Neural cell (in vitro differentiated cells): Measurements from ENCODE around the gene IRF8. TPM values are rescaled to one million over a fixed set of nuclear protein-coding genes. Genes with fewer than 3 reads are reported as not detected.

Experiments used
- H2AFZ ChIP-seq: fragments of 200-600, 300-800 bp; sonication (generic), shearing (Covaris generic); 2 replicates; pipeline ENCODE4 v1.6.0; 2014; ENCODE audit warnings: low read depth, mild to moderate bottlenecking, antibody characterized with exemption, low read length, moderate library complexity
- H3F3A ChIP-seq: fragments of 200-600 bp; shearing (Covaris generic); 2 replicates; pipeline ENCODE4 v1.6.1; 2016; ENCODE audit warnings: mild to moderate bottlenecking, moderate library complexity, mixed read lengths, antibody characterized with exemption, low read length; ENCODE audit not compliant: insufficient read depth, poor library complexity, severe bottlenecking
- H3K27ac ChIP-seq: fragments of 200-600, 300-800 bp; sonication (generic), shearing (Covaris generic); 2 replicates; pipeline ENCODE4 v1.5.1; 2014; ENCODE audit warnings: mild to moderate bottlenecking, low read length, moderate library complexity
- H3K27me3 ChIP-seq: fragments of 300-800, 200-600 bp; sonication (generic), shearing (Covaris generic); 2 replicates; pipeline ENCODE4 v1.6.0; 2014; ENCODE audit warnings: mild to moderate bottlenecking, low read depth, low read length, moderate library complexity; ENCODE audit not compliant: insufficient read depth
- H3K36me3 ChIP-seq: fragments of 300-800, 200-600 bp; sonication (generic), shearing (Covaris generic); 2 replicates; pipeline ENCODE4 v1.5.1; 2014; ENCODE audit warnings: mild to moderate bottlenecking, antibody characterized with exemption, low read length, moderate library complexity; ENCODE audit not compliant: insufficient read depth
- H3K4me2 ChIP-seq: fragments of 300-800, 200-600 bp; sonication (generic), shearing (Covaris generic); 2 replicates; pipeline ENCODE4 v1.6.0; 2014; ENCODE audit warnings: mild to moderate bottlenecking, low read length
- H3K4me3 ChIP-seq: fragments of 300-800, 200-600 bp; sonication (generic), shearing (Covaris generic); 2 replicates; pipeline ENCODE4 v1.5.1; 2014; ENCODE audit warnings: mild to moderate bottlenecking, low read length, moderate library complexity
- H3K79me2 ChIP-seq: fragments of 200-600 bp; shearing (Covaris generic); replicated peaks from 2 replicates; pipeline ENCODE4 v1.6.0; 2014; ENCODE audit warnings: mild to moderate bottlenecking, low read length, moderate library complexity; ENCODE audit not compliant: insufficient read depth
- H3K9ac ChIP-seq: fragments of 300-800, 200-600 bp; sonication (generic), shearing (Covaris generic); 2 replicates; pipeline ENCODE4 v1.6.1; 2016; ENCODE audit warnings: mild to moderate bottlenecking, low read length, mixed read lengths
- H3K9me2 ChIP-seq: fragments of 200-600 bp; shearing (Covaris generic); 2 replicates; pipeline ENCODE4 v1.6.1; 2016; ENCODE audit warnings: mild to moderate bottlenecking, low read length, mixed read lengths; ENCODE audit not compliant: insufficient read depth
- H3K9me3 ChIP-seq: fragments of 200-600, 300-800 bp; sonication (generic), shearing (Covaris generic); 2 replicates; pipeline ENCODE4 v1.6.1; 2016; ENCODE audit warnings: mild to moderate bottlenecking, mixed run types, low read length, moderate library complexity, mixed read lengths
- H4K20me1 ChIP-seq: fragments of 200-600 bp; shearing (Covaris generic); 2 replicates; pipeline ENCODE4 v1.6.1; 2016; ENCODE audit warnings: mild to moderate bottlenecking, mixed run types; ENCODE audit not compliant: insufficient read depth
- EP300 ChIP-seq: fragments of 450-650 bp; conservative IDR thresholded peaks from 2 replicates; pipeline ENCODE4 v1.6.1; 2014; ENCODE audit warnings: antibody characterized with exemption, mild to moderate bottlenecking, moderate library complexity; ENCODE audit not compliant: poor library complexity, severe bottlenecking
- EZH2 ChIP-seq: fragments of 200-600, 300-800 bp; shearing (Covaris generic), sonication (generic); IDR thresholded peaks from 2 replicates; pipeline ENCODE4 v1.6.1; 2014; ENCODE audit warnings: antibody characterized with exemption, low read length, borderline replicate concordance, mild to moderate bottlenecking; ENCODE audit not compliant: insufficient read depth, poor library complexity, severe bottlenecking
- MXI1 ChIP-seq: fragments of 450-650 bp; conservative IDR thresholded peaks from 2 replicates; pipeline ENCODE4 v1.6.1; 2014; ENCODE audit warnings: antibody characterized with exemption, mild to moderate bottlenecking; ENCODE audit not compliant: poor library complexity, severe bottlenecking
- POLR2AphosphoS5 ChIP-seq: IDR thresholded peaks from 2 replicates; pipeline ENCODE4 v1.6.1; 2012
- RAD21 ChIP-seq: fragments of 450-650 bp; conservative IDR thresholded peaks from 2 replicates; pipeline ENCODE4 v1.6.1; 2014; ENCODE audit warnings: antibody characterized with exemption, mild to moderate bottlenecking, moderate library complexity
- SMC3 ChIP-seq: fragments of 450-650 bp; conservative IDR thresholded peaks from 2 replicates; pipeline ENCODE4 v1.6.1; 2014; ENCODE audit warnings: antibody characterized with exemption, mild to moderate bottlenecking, moderate library complexity; ENCODE audit not compliant: poor library complexity
- TAF1 ChIP-seq: IDR thresholded peaks from 2 replicates; pipeline ENCODE4 v1.6.1; 2012; ENCODE audit warnings: low read depth
- polyA plus RNA-seq: library from polyadenylated mRNA; depleted of rRNA; stranded (reverse); fragments of >200 nt; gene quantifications from 2 replicates; pipeline ENCODE4 v1.2.3, GENCODE V29; 2014
- TF ChIP-seq, protein P1 (sequence below): fragments of 450-650 bp; IDR thresholded peaks from 2 replicates; pipeline ENCODE4 v1.5.1; 2014; ENCODE audit warnings: antibody characterized with exemption, mild to moderate bottlenecking, moderate library complexity; ENCODE audit not compliant: poor library complexity, severe bottlenecking
- TF ChIP-seq, protein P2 (sequence below): IDR thresholded peaks from 2 replicates; pipeline ENCODE4 v1.6.1; 2012; ENCODE audit warnings: borderline replicate concordance

IRF8 gene
- polyA plus RNA-seq, 1 donor from 2014 or later, result not detected

DNA sequence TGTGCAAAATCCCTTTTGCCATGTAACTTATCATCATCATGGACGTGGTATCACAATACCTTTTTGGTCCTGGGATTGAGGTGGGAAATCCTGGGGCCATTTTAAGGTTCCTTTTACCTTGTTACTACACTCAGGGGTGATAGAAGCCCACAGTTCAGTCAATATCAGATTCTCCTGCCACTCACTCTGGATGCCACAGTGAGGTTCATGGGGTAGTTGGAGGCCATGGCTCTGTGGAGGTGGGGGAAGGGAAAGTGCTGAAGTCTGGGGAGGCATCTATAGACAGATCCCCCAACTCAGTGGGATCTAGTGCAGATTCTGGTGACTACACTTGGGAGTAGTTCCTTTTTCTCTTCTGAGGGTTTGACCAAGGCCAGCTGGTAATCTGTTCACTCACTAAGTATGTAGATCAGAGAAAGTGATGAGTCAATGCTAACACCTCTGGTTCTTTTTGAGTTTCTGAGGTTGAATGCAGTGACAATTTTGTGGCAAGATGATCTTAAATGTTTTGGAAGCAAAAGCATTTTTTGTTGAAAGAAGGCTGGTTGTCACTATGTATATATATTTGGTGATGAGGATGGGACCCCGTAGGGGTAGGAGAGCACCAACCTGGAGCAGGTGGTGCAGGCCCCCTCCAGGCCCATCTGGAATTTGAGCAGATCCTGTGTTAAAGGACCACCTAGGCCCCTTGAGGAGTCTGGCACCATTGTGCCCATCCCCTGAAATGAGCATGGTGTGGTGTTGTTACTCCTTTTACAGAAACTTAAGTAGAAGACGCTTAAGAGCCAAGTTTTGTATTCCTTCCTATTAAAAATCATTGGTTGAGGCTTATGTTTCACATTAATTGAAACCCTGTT lies 18.8 kb upstream of the IRF8 start:
- Histone ChIP-seq H3F3A (no peaks in the 10 kb centered on the region), H3K9me2 (no peaks in the 10 kb centered on the region), H3K9ac (no peak overlapping the region), H3K4me3 (no peak overlapping the region), H3K79me2 (no peaks in the 10 kb centered on the region), H3K36me3 (no peaks in the 10 kb centered on the region), H4K20me1 (no peaks in the 10 kb centered on the region), H2AFZ (no peak overlapping the region), H3K27me3 (no peaks in the 10 kb centered on the region), H3K4me2 (no peak overlapping the region), H3K27ac (no peak overlapping the region), H3K9me3 (no peaks in the 10 kb centered on the region)
- TF ChIP-seq MXI1, result no peak
- no peak for TF ChIP-seq POLR2AphosphoS5
- TF ChIP-seq, protein P1, sequence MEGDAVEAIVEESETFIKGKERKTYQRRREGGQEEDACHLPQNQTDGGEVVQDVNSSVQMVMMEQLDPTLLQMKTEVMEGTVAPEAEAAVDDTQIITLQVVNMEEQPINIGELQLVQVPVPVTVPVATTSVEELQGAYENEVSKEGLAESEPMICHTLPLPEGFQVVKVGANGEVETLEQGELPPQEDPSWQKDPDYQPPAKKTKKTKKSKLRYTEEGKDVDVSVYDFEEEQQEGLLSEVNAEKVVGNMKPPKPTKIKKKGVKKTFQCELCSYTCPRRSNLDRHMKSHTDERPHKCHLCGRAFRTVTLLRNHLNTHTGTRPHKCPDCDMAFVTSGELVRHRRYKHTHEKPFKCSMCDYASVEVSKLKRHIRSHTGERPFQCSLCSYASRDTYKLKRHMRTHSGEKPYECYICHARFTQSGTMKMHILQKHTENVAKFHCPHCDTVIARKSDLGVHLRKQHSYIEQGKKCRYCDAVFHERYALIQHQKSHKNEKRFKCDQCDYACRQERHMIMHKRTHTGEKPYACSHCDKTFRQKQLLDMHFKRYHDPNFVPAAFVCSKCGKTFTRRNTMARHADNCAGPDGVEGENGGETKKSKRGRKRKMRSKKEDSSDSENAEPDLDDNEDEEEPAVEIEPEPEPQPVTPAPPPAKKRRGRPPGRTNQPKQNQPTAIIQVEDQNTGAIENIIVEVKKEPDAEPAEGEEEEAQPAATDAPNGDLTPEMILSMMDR, result no peak
- TF ChIP-seq TAF1, result no peak
- TF ChIP-seq EP300, result no peak
- TF ChIP-seq, protein P2, sequence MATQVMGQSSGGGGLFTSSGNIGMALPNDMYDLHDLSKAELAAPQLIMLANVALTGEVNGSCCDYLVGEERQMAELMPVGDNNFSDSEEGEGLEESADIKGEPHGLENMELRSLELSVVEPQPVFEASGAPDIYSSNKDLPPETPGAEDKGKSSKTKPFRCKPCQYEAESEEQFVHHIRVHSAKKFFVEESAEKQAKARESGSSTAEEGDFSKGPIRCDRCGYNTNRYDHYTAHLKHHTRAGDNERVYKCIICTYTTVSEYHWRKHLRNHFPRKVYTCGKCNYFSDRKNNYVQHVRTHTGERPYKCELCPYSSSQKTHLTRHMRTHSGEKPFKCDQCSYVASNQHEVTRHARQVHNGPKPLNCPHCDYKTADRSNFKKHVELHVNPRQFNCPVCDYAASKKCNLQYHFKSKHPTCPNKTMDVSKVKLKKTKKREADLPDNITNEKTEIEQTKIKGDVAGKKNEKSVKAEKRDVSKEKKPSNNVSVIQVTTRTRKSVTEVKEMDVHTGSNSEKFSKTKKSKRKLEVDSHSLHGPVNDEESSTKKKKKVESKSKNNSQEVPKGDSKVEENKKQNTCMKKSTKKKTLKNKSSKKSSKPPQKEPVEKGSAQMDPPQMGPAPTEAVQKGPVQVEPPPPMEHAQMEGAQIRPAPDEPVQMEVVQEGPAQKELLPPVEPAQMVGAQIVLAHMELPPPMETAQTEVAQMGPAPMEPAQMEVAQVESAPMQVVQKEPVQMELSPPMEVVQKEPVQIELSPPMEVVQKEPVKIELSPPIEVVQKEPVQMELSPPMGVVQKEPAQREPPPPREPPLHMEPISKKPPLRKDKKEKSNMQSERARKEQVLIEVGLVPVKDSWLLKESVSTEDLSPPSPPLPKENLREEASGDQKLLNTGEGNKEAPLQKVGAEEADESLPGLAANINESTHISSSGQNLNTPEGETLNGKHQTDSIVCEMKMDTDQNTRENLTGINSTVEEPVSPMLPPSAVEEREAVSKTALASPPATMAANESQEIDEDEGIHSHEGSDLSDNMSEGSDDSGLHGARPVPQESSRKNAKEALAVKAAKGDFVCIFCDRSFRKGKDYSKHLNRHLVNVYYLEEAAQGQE, result no peak

DNA sequence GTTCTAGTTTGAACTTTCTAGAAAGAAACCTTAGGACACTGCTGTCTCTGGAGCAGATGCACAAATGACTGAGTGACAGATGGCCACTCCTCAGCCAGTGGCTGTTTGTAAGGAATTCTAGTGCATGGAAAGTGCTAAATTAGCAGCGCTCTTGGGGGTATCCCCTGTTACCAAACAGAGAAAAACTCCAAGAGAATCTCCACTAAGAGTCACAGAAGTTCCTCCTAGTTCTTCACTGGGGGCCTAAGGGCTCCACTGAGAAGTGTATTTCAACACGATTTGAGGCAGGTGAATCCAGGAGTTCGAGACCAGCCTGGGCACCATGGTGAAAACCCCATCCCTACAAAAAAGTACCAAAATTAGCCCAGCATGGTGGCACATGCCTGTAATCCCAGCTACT lies 18.1 kb upstream of the IRF8 start:
- Histone ChIP-seq H4K20me1 (no peaks in the 10 kb centered on the region), H3K79me2 (no peaks in the 10 kb centered on the region), H3K4me2 (no peak overlapping the region), H3K4me3 (no peak overlapping the region), H3K27ac (no peak overlapping the region), H3F3A (no peaks in the 10 kb centered on the region), H3K36me3 (no peaks in the 10 kb centered on the region), H2AFZ (no peak overlapping the region), H3K9me2 (no peaks in the 10 kb centered on the region), H3K9me3 (no peaks in the 10 kb centered on the region), H3K9ac (no peak overlapping the region), H3K27me3 (no peaks in the 10 kb centered on the region)
- TF ChIP-seq TAF1, result no peak

DNA sequence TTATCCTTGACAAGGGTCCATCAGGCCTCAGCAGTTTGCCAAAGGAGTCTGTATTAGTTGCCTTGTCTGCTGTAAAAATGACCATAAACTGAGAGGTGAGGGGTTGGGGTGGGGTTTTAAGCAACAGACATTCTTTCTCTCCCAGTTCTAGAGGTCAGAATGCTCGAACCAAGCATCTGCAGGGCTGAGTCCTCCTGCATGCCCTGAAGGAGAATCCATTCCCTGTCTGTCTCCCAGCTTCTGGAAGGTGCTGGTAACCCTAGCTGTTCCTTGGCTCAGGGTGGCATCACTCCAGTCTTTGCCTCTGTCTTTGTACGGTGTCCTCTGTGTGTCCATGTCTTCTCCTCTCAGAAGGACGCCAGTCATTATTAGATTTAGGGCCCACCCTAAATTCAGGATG lies 17.5 kb upstream of the IRF8 start:
- Histone ChIP-seq H3K9ac (no peak overlapping the region), H2AFZ (no peak overlapping the region), H3K36me3 (no peaks in the 10 kb centered on the region), H3K9me3 (no peaks in the 10 kb centered on the region), H3K27ac (peak overlapping the region; percentile 21), H3K4me2 (peak overlapping the region; percentile 36), H3F3A (no peaks in the 10 kb centered on the region), H3K79me2 (no peaks in the 10 kb centered on the region), H4K20me1 (no peaks in the 10 kb centered on the region), H3K4me3 (peak overlapping the region; percentile 14), H3K27me3 (no peaks in the 10 kb centered on the region), H3K9me2 (no peaks in the 10 kb centered on the region)
- TF ChIP-seq MXI1, result no peak
- no peak for TF ChIP-seq EZH2
- no peak for TF ChIP-seq SMC3
- TF ChIP-seq, protein P1, result no peak
- no peak for TF ChIP-seq RAD21
- no peak for TF ChIP-seq POLR2AphosphoS5
- TF ChIP-seq TAF1, result no peak
- TF ChIP-seq, protein P2, result no peak
- TF ChIP-seq EP300, result no peak
